ENCODE results near the gene RTP2.

RTP2 gene

GRCh38 chr3:187750006-187750512 lies 47.7 kb upstream of the RTP2 start (continued):
- TF ChIP-seq BCL11B (tag by site-specific recombination; IDR thresholded peaks at IDR 0.05; ENCODE audit: low read depth) (no peak), KLF7 (tag by site-specific recombination; IDR thresholded peaks at IDR 0.05; ENCODE audit: borderline replicate concordance) (no peak), ZNF791 (tag by site-specific recombination; IDR thresholded peaks at IDR 0.05) (no peak), ZNF132 (tag by site-specific recombination; IDR thresholded peaks at IDR 0.05; ENCODE audit: borderline replicate concordance) (no peak), KLF16 (tag by site-specific recombination; IDR thresholded peaks at IDR 0.05) (no peak), YY1 (tag by site-specific recombination; IDR thresholded peaks at IDR 0.05) (no peak), ZNF366 (tag by site-specific recombination; conservative IDR thresholded peaks at IDR 0.05) (0 out of 2 replicates have a peak, but pooled peaks have one; percentile 11), ZNF362 (tag by site-specific recombination; IDR thresholded peaks at IDR 0.05) (peak; percentile 54; the same call in 1 of the 2 replicates), ZNF654 (tag by site-specific recombination; IDR thresholded peaks at IDR 0.05; ENCODE audit: low read depth) (no peak), REST (tag by site-specific recombination; IDR thresholded peaks at IDR 0.05) (peak; percentile 73), OVOL3 (tag by site-specific recombination; IDR thresholded peaks at IDR 0.05) (no peak), SALL2 (tag by site-specific recombination; IDR thresholded peaks at IDR 0.05; ENCODE audit: borderline replicate concordance) (no peak), ZNF341 (tag by site-specific recombination; IDR thresholded peaks at IDR 0.05; ENCODE audit: low read depth) (peak; percentile 95), ZNF391 (tag by site-specific recombination; IDR thresholded peaks at IDR 0.05; ENCODE audit: borderline replicate concordance, low read depth) (no peak), ZNF600 (tag by site-specific recombination; IDR thresholded peaks at IDR 0.05) (no peak), ZBTB6 (tag by site-specific recombination; IDR thresholded peaks at IDR 0.05) (no peak), ZNF701 (tag by site-specific recombination; IDR thresholded peaks at IDR 0.05) (no peak), ZNF664 (tag by site-specific recombination; IDR thresholded peaks at IDR 0.05) (no peak), ZNF146 (tag by site-specific recombination; IDR thresholded peaks at IDR 0.05) (no peak), ZNF174 (tag by site-specific recombination; IDR thresholded peaks at IDR 0.05) (no peak), FEZF1 (tag by site-specific recombination; IDR thresholded peaks at IDR 0.05) (no peak), HOXD13 (CRISPR knock-in tag; IDR thresholded peaks at IDR 0.05; ENCODE audit: borderline replicate concordance) (no peak), KLF10 (tag by site-specific recombination; IDR thresholded peaks at IDR 0.05) (no peak), KLF1 (tag by site-specific recombination; IDR thresholded peaks at IDR 0.05) (no peak), RBAK (tag by site-specific recombination; IDR thresholded peaks at IDR 0.05) (no peak), PRDM1 (tag by site-specific recombination; IDR thresholded peaks at IDR 0.05) (peak; percentile 58; the same call in 1 of the 2 replicates), ZNF514 (tag by site-specific recombination; IDR thresholded peaks at IDR 0.05) (no peak), ZNF776 (tag by site-specific recombination; IDR thresholded peaks at IDR 0.05; ENCODE audit: borderline replicate concordance) (no peak), SCRT1 (tag by site-specific recombination; IDR thresholded peaks at IDR 0.05; ENCODE audit: borderline replicate concordance) (no peak)
- TF ChIP-seq, protein P1, sequence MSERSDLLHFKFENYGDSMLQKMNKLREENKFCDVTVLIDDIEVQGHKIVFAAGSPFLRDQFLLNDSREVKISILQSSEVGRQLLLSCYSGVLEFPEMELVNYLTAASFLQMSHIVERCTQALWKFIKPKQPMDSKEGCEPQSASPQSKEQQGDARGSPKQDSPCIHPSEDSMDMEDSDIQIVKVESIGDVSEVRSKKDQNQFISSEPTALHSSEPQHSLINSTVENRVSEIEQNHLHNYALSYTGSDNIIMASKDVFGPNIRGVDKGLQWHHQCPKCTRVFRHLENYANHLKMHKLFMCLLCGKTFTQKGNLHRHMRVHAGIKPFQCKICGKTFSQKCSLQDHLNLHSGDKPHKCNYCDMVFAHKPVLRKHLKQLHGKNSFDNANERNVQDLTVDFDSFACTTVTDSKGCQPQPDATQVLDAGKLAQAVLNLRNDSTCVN (tag by site-specific recombination; optimal IDR thresholded peaks at IDR 0.05): no peak
- TF ChIP-seq, protein P2, sequence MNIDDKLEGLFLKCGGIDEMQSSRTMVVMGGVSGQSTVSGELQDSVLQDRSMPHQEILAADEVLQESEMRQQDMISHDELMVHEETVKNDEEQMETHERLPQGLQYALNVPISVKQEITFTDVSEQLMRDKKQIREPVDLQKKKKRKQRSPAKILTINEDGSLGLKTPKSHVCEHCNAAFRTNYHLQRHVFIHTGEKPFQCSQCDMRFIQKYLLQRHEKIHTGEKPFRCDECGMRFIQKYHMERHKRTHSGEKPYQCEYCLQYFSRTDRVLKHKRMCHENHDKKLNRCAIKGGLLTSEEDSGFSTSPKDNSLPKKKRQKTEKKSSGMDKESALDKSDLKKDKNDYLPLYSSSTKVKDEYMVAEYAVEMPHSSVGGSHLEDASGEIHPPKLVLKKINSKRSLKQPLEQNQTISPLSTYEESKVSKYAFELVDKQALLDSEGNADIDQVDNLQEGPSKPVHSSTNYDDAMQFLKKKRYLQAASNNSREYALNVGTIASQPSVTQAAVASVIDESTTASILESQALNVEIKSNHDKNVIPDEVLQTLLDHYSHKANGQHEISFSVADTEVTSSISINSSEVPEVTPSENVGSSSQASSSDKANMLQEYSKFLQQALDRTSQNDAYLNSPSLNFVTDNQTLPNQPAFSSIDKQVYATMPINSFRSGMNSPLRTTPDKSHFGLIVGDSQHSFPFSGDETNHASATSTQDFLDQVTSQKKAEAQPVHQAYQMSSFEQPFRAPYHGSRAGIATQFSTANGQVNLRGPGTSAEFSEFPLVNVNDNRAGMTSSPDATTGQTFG (tag by site-specific recombination; IDR thresholded peaks at IDR 0.05; ENCODE audit: borderline replicate concordance): no peak
